Right lung (tissue), 5 donors: Measurements from ENCODE around the gene CDSN. TPM values are rescaled to one million over a fixed set of nuclear protein-coding genes. Genes with fewer than 3 reads are reported as not detected.
"Not testable (repeated sequence)": the region's sequence is repeated elsewhere in the genome, so short reads cannot be mapped to it uniquely, and the experiment has no call there.

Experiments used
- DNase-seq, 2 donors: peaks; one replicate each; pipeline ENCODE4 v3.0.0-alpha.2; 2013
- polyA plus RNA-seq, 5 donors: library from polyadenylated mRNA; unstranded; fragments of 120-200 nt; gene quantifications; one replicate each; pipeline versions ENCODE4 v1.2.1 to v1.2.3, GENCODE V29; 2013; ENCODE audit warnings: inconsistent platforms in 1 of 5, low replicate concordance in 1 of 5; ENCODE audit not compliant: insufficient read length in 5 of 5, insufficient read depth in 1 of 5

Gene CDSN
- polyA plus RNA-seq, 5 donors, result 0.09 TPM; not detected in 4

DNA sequence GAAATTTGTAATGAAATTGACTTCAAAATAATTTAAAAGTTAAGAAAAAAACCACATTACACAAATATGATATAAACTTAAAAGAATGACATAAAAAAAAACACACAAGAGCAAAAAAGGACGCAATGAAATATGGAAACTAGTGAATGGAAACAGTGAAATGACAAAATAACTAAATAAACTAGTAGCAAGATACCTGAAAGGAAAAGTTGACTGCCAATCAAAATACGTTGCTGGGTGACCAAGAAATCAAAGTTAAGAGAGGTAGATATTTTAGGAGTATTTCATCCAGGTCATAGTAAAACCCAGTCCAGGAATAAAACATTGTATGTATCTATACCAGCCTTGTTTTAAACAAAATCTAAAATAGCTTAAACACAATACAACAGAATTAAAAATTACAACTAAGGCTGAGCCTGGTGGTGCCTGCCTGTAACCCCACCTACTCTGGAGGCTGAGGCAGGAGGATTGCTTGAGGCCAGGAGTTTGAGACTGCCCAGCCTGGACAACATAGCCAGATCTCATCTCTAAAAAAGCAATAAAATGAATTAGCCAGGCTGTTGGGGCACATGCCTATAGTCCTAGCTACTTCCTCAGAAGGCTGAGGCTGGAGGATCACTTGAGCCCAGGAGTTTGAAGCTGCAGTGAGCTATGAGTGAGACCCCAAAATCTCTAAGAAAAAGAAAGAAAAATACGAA lies 29.8 kb downstream of the CDSN start:
- DNase-seq, result no peak

DNA sequence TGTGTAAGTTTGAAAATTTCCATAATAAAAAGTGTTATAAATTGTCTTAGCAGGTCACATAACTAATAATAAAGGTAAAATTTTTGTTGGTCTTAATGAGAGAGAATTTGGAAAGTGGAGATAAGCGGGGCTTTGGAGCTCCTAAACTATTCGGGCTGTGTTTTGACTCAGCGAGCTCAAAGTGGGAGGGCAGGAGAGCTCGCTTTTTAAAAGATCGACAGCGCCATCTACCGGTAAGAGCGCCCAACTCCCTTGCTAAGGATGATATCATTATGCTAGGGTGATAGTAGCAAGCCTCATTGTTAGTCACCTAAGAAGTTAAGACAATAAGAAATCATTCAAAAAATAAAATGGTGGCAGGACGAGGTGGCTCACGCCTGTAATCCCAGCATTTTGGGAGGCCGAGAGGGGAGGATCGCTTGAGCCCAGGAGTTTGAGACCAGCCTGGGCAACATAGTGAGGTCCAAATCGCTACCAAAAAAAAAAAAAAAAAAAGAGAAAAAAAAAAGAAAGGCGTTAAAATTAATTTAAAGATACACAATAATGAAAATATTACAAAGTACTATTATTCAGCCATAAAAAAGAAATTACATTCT lies 32.7 kb downstream of the CDSN start:
- peak; percentile 65 to 79 for DNase-seq

GRCh38 chr6:31086788-31087440 lies 33.3 kb downstream of the CDSN start:
- no peak for DNase-seq

DNA sequence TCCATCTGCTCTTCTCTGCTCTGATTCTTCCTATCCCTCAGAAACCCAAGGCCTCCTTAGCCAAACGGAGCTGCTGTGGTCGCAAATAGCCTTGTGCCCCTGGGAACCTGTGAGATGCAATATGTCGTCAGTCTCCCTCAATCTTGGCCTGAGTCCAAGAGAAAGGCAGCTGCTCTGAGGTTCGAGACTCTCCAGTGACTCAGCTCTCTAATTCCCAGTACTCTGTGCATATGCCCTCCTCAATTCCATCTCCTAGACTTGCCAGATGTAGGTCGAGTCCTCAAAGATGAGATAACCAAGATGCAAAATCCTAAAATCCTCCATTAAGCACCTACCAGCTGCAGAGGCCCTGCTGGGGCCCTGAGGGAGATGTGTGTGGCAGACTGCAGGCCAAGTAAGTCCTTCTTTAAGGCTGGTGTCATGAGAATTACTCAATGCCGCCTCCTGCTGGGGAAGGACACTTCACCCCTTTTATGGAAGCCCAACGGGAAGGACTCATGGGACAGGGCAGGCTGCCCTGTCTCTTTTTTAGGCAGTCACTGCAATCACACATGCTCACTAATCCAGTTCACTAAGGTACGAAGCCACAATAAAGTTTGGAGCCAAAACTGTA lies 36.4 kb downstream of the CDSN start:
- no peak for DNase-seq

DNA sequence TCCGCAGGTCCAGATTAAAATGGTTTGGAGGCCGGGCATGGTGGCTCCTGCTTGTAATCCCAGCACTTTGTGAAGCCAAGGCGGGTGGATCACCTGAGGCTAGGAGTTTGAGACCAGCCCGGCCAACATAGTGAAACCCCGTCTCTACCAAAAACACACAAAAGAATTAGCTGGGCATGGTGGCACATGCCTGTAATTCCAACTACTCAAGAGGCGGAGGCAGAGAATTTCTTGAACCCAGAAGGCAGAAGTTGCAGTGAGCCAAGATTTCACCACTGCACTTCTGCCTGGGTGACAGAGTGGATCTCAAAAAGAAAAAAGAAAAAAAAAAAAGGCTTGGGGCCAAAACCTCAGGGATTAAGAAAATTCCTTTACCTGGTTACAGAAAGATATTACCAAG lies 38.4 kb downstream of the CDSN start:
- no peak for DNase-seq

- peak in 1 of 2 donors; percentile 55 for DNase-seq
These were observed 40.5 kb downstream of the CDSN start for GRCh38 chr6:31079656-31080261.

DNA sequence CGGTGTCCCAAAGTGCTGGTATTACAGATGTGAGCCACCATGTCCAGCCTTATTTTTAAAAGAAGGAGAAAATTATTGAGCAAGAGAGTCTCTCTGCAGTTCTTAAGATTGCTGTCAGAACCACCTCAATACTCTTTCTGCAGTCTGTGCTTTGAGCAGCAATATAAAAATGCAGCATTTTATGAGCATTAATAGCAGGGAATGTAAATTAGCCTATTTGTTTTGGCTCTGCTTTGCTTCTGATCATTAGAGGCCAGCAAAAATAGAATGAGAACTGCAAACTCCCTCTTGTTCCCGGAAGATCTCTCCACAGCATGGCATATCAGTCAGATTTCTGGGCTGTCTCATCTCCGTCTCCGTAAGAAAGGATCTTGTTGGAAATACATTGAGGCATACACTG lies 43.6 kb downstream of the CDSN start:
- no peak for DNase-seq

DNA sequence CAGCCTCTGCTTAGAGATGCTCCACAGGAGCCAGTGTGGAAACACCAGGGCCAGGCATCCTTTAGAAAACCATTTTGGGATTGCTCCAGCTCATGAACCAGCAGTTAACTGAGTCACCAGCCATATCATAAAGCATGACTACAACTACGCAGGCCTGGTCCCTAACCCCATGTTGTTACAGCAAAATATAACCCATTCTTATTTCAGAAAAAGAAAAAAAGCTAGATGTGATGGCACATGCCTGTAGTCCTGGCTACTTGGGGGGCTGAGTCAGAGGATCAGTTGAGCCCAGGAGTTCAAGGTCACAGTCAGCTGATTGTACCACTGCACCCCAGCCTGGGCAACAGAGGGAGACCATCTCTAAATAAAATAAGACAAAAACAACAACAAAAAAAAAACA lies 44.7 kb downstream of the CDSN start:
- DNase-seq, result no peak

DNA sequence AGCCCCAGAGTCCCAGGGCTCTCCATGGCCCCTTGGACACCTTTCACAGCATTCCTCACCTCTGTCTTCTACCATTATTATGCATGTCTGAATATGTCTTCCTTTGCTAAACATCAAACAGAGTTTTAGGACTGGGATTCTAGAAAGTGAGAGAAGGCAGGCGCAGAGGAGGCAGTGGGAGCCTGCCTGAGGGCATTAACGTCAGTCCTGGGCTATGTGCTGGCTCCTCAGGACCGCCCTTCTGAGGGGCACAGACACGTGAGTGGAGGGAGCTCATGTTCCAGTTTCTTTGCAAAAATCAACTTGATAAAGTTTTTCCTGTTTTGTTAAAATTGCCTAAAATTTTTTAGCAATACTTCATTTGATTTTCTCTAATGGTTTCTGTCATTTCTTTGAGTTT lies 45.8 kb downstream of the CDSN start:
- DNase-seq, result no peak

DNA sequence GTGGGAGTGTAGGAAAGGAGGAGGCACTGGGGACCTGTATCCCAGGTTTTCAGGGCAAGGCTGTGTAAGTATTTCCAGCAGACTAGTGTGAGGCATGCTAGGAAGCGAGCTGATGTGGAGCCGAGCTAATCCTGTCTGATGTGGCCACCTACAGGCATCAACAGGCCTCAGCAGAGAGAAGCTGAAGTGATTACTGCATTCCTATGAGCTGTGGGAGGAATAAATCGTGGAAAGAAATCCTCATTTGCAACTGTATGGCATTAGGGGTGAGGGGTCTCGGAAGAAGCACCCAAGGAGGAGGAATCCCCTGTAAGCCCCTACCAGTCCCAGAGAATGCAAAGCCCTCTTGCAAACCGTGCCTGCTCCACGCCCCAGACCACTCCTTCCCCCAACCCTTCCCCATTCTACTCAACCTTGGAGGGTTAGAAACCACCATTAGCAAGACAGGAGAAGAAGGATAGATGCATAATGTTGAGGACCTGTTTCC lies 49.5 kb downstream of the CDSN start:
- DNase-seq, result peak in 1 of 2 donors; percentile 54

DNA sequence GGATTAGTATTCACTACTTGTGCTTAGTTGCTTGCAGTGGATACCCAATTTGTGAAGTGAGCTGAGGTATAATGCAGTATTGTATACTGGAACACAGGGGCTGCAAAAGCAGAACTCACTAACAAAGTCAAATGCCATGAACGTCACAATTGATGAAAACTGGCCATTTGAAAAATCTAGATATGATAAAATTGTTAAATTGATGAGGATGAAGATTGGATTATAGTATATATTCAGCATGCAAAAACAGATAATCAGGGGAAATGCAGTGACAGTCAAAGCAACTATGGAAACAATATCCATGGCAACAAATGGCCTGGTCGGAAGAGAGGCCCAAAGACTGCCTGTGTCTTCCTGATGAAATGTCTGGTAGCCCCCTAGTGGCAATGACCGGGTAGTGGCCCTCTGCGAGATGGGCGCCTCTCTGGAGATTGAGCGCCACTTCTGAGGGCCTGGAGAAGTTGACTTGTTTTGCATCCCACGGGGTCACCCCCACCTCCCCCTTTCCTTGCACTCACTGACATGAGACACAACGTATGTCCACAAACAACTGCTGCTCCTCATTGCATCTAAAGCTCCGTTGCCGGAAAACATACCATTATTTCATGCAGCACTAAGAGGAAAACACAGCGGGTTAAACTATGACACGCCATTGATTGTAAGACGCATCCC lies 51.4 kb downstream of the CDSN start:
- DNase-seq, result peak; percentile 62 to 77

DNA sequence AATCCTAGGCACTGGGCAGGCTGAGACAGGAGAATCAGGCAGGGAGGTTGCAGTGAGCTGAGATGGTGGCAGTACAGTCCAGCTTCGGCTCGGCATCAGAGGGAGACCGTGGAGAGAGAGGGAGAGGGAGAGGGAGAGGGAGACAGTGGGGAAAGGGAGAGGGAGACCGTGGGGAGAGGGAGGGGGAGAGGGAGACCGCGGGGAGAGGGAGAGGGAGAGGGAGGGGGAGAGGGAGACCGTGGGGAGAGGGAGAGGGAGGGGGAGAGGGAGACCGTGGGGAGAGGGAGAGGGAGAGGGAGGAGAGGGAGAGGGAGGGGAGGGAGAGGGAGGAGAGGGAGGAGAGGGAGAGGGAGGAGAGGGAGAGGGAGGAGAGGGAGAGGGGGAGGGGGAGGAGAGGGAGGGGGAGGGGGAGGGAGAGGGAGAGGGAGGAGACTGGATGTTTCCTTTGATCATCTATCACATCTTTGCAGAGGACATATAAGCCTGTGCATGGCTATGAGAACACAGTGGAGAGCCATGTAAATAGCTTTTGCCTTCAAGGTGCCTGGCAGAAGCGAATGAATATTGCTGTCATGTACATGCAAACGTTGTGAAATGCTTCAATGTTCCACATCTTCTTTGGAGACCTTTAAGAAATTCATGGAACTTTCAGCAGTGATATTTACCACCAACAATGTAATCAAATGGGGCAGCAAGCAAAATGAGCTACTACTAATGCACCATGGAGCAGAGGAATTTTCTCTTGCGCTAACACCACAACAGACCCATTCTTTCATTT lies 52.2 kb downstream of the CDSN start:
- not testable (repeated sequence) for DNase-seq

GRCh38 chr6:31067028-31067427 lies 53.2 kb downstream of the CDSN start:
- not testable (repeated sequence) for DNase-seq

- DNase-seq, result no peak
These were observed 54.7 kb downstream of the CDSN start for GRCh38 chr6:31065556-31065955.

Other genes with a start within 250 kb of the CDSN start
- 10 to 100 TPM; 73.8 to 96.3 (median 93.7) TPM for gene DDR1, start 235.9 kb downstream of the CDSN start, polyA plus RNA-seq
- gene GTF2H4, start 212.2 kb downstream of the CDSN start, polyA plus RNA-seq, result 10 to 100 TPM; 39.8 to 56.2 (median 45.0) TPM
- 10 to 100 TPM; 35.3 to 52.5 (median 46.9) TPM for gene VARS2, start 206.2 kb downstream of the CDSN start, polyA plus RNA-seq
- 10 to 100 TPM in 4 of 5 donors, 1 to 10 TPM in 1; 8.8 to 20.5 (median 17.3) TPM for gene SFTA2, start 188.3 kb downstream of the CDSN start, polyA plus RNA-seq
- gene MUCL3, start 179.5 kb downstream of the CDSN start, polyA plus RNA-seq, result under 1 TPM; 0.09 to 0.22 (median 0.10) TPM
- under 1 TPM in 2 of 5 donors, not detected in 3; 0.05 to 0.07 TPM for gene MUC21, start 136.7 kb downstream of the CDSN start, polyA plus RNA-seq
- gene MUC22, start 110.0 kb downstream of the CDSN start, polyA plus RNA-seq, result not detected
- gene C6orf15, start 7.9 kb downstream of the CDSN start, polyA plus RNA-seq, result not detected
- 1 to 10 TPM in 1 of 5 donors, under 1 TPM in 4; 0.09 to 1.1 (median 0.54) TPM for gene PSORS1C1, start 5.6 kb downstream of the CDSN start, polyA plus RNA-seq
- under 1 TPM in 1 of 5 donors, not detected in 4; 0.16 TPM for gene PSORS1C2, start 18.6 kb upstream of the CDSN start, polyA plus RNA-seq
- 10 to 100 TPM; 31.0 to 37.9 (median 31.8) TPM for gene CCHCR1, start 37.4 kb upstream of the CDSN start, polyA plus RNA-seq
- gene TCF19, start 38.1 kb upstream of the CDSN start, polyA plus RNA-seq, result 10 to 100 TPM; 16.1 to 25.3 (median 20.2) TPM
- under 1 TPM; 0.65 to 1.00 (median 0.90) TPM for gene POU5F1, start 50.2 kb upstream of the CDSN start, polyA plus RNA-seq
- 100 to 1,000 TPM; 111 to 340 (median 134) TPM for gene HLA-C, start 151.6 kb upstream of the CDSN start, polyA plus RNA-seq
- gene HLA-B, start 236.7 kb upstream of the CDSN start, polyA plus RNA-seq, result 100 to 1,000 TPM; 302 to 419 (median 365) TPM